ENCODE data around the gene SMC1B. TPM values are rescaled to one million over a fixed set of nuclear protein-coding genes. Genes with fewer than 3 reads are reported as not detected.

Gene SMC1B
- total RNA-seq, 4 donors from 2014 or later, result 0.13 TPM; not detected in 3

DNA sequence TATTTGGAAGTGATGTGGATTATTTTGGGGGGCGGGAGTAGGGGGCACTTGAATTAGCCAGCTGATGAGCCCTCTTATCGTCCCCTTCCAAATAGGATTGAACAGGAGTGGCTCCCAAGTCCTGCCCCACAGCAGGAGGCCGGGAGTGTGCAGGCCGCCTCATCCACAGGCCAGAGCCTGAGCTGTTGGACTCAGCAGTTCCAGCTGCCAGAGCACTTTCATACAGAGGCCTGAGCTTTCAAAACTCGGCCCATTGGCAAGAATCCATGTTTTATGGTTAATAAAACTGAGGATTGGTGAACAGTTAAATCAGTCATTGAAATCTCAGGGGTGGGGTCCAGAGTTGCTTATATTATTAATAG lies 94.1 kb downstream of the SMC1B start:
- peaks cover 5 to 17% of the 10 kb centered on the region in 2 donors for H3K4me1 ChIP-seq
- no peak overlapping the region for H3K4me3 ChIP-seq (replicated peaks in 1 of 3)
- no peaks in the 10 kb centered on the region for H3K27me3 ChIP-seq
- no peaks in the 10 kb centered on the region for H3K9me3 ChIP-seq
- 52 to 69% methylated on average over 5 of the region's 5 CpGs for WGBS, 2 donors
- H3K27ac ChIP-seq, result peak overlapping the region in 2 of 3 donors; percentile 69 to 78
- H3K36me3 ChIP-seq, result peaks cover 14 to 18% of the 10 kb centered on the region in 2 donors
- intact Hi-C loops (cut with DNase I), result no loop called here
- TF ChIP-seq CTCF (IDR thresholded peaks at IDR 0.05), result no peak
- TF ChIP-seq POLR2A (IDR thresholded peaks at IDR 0.05), result no peak
- no peak for DNase-seq

DNA sequence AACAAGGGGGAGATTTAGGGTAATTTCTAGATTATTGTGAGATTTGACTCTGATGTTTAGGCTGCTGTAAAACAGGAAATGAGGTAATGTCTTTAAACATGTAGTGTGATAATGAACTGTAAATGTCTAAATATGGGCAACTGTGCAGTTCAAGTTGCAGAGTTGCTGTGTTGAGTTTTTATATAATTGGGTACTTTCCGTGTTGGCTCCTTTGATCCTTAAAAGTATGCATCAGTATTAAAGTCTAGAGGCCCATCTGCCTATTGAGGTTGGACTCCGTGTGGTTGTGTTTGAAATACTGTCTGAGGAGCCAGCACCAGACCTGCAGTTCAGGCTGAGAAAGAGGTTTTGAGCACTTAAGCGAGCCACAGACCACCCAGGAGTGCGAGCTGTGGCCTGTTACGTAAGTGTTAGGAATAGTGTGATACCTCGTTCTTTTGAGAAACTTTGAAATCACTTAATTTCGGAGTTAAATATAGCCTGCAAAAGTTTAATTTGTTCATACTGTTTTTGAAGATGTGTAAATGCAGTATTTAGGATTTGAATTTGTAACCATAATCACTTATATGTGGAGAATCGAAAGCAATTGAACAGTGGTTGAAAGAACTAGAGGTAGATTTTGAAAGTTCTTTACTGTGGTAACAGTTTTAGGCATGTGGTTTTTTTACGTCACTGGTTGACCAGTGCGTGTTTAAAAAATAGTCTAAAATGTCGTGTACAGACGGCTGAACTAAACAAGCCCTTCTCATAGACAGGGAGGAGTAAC lies 94.7 kb downstream of the SMC1B start:
- H3K9me3 ChIP-seq, result no peaks in the 10 kb centered on the region
- DNase-seq, result no peak
- peaks cover 5 to 17% of the 10 kb centered on the region in 2 donors for H3K4me1 ChIP-seq
- H3K36me3 ChIP-seq, result peaks cover 8 to 12% of the 10 kb centered on the region in 2 donors
- no peaks in the 10 kb centered on the region for H3K27me3 ChIP-seq
- peak overlapping the region in 2 of 3 donors; percentile 69 to 78 for H3K27ac ChIP-seq
- 74 to 84% methylated on average over 12 of the region's 12 CpGs for WGBS, 2 donors
- intact Hi-C loops (cut with DNase I), result no loop called here
- no peak overlapping the region for H3K4me3 ChIP-seq (replicated peaks in 1 of 3)
- TF ChIP-seq POLR2A (IDR thresholded peaks at IDR 0.05) (no peak), CTCF (IDR thresholded peaks at IDR 0.05) (no peak)

DNA sequence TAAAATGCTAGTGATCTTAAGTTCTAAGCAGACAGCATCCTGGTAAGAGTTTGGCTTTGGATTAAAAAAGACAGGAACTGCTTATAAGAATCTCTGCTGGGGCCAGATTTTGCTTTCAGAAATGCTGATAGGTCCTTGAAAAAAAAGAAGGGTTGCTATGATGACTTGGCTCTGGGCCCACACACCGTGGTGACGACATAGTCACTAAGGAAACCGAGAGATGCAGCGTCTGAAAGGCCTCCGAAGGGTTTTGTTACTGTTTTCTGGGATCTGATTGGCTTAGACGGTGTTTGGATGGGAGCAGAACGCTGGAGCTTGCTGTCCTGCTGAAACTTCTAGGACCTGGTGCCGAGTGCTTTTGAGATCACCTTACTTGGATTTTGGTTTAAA lies 95.2 kb downstream of the SMC1B start:
- Histone ChIP-seq H3K4me3 (replicated peaks in 1 of 3) (no peak overlapping the region), H3K9me3 (no peaks in the 10 kb centered on the region), H3K27ac (peak overlapping the region; percentile 66 to 78 (median 69)), H3K4me1 (peaks cover 5 to 17% of the 10 kb centered on the region in 2 donors), H3K27me3 (no peaks in the 10 kb centered on the region), H3K36me3 (peaks cover 3 to 6% of the 10 kb centered on the region in 2 donors)
- WGBS, 2 donors, result 11 to 18% methylated on average over 8 of the region's 8 CpGs
- intact Hi-C loops (cut with DNase I), result no loop called here
- TF ChIP-seq POLR2A (IDR thresholded peaks at IDR 0.05) (no peak), CTCF (IDR thresholded peaks at IDR 0.05) (no peak)
- DNase-seq, result peak; percentile 69 to 72

DNA sequence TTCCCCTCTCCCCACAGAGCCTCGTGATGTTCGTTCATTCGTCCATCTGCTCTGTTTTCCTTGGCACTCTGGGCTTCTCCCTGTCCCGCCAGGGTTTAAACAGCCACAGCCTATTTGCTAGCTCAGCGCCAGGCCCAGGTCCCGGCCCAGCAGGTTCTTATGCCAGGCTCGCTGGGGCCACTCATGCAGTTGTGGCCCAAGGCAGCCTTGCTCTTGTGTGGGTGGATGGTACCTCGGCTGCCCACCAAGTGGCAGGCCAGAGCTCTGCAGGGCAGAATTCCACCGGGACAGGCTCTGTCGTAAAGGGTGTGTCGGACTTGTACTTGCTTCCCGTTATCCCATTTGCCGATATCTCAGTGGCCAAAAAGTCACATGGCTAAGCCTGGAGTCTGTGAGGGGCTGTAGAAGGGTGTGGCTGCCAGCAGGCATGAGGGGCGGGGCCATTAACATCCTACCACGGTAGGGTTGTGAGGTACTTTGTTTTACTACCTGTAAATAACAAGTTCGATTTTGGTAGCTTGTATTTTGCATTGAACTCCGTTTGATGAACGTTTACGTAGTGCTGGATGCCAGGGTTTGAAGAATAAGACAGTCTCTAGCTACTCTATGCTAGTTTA lies 95.7 kb downstream of the SMC1B start:
- TF ChIP-seq POLR2A (IDR thresholded peaks at IDR 0.05), result no peak
- peak in 4 of 6 experiments; percentile 14 to 27 (median 20) for TF ChIP-seq CTCF (IDR thresholded peaks at IDR 0.05)
- H3K36me3 ChIP-seq, result peaks cover 0 to 4% of the 10 kb centered on the region in 2 donors
- H3K4me1 ChIP-seq, result peaks cover 5 to 17% of the 10 kb centered on the region in 2 donors
- no peaks in the 10 kb centered on the region for H3K9me3 ChIP-seq
- peak; percentile 34 to 44 for DNase-seq
- H3K27me3 ChIP-seq, result no peaks in the 10 kb centered on the region
- no peak overlapping the region for H3K4me3 ChIP-seq (replicated peaks in 1 of 3)
- 56 to 62% methylated on average over 18 to 19 of the region's 19 CpGs for WGBS, 2 donors
- intact Hi-C loops (cut with DNase I), result no loop called here
- peak overlapping the region; percentile 66 to 78 (median 69) for H3K27ac ChIP-seq

Measured in thyroid gland (tissue), 4 donors.